Stimulated activated naive B cell treated with anti-CD40 and anti-IgM and Interleukin-4, amounts not matched to agents 10 μg/mL and 1 μg/mL and 100 μg/mL, for 72 hours (primary cell): ENCODE measurements around the gene FGFR4.
A peak's percentile ranks its signal among the peaks of the same experiment; 100 is the strongest.

Source experiments
- ATAC-seq, 2 donors: fragments of 150-1000 bp; cut with Tn5 transposase; replicated peaks; 2 replicates each; pipeline ENCODE4 v1.10.0; 2021; ENCODE audit warnings: moderate library complexity in 1 of 2
- DNase-seq: peaks from one replicate; pipeline ENCODE4 v3.0.0; 2021
- H3K27ac Mint-ChIP-seq: one replicate; pipeline ENCODE4 v1.8.0; 2022; ENCODE audit warnings: mild to moderate bottlenecking, mixed read lengths
- H3K27me3 Mint-ChIP-seq, 2 donors: one replicate each; pipeline ENCODE4 v1.8.0; 2022; ENCODE audit warnings: mixed read lengths in 2 of 2
- H3K36me3 Mint-ChIP-seq, 2 donors: one replicate each; pipeline ENCODE4 v1.8.0; 2022; ENCODE audit warnings: mixed read lengths in 2 of 2, mild to moderate bottlenecking in 1 of 2
- H3K4me1 Mint-ChIP-seq, 2 donors: one replicate each; pipeline ENCODE4 v1.8.0; 2022; ENCODE audit warnings: mixed read lengths in 2 of 2, mild to moderate bottlenecking in 1 of 2
- H3K4me3 Mint-ChIP-seq, 2 donors: one replicate each; pipeline ENCODE4 v1.8.0; 2022; ENCODE audit warnings: mild to moderate bottlenecking in 2 of 2, mixed read lengths in 2 of 2, moderate library complexity in 1 of 2
- H3K9me3 Mint-ChIP-seq, 2 donors: one replicate each; pipeline ENCODE4 v1.8.0; 2022; ENCODE audit warnings: mixed read lengths in 2 of 2, mild to moderate bottlenecking in 1 of 2

The FGFR4 gene

GRCh38 chr5:177103523-177104253, 17.0 kb downstream of the FGFR4 start:
- H3K4me3 Mint-ChIP-seq = no peak overlapping the region
- H3K27ac Mint-ChIP-seq = no peak overlapping the region
- H3K36me3 Mint-ChIP-seq = no peaks in the 10 kb centered on the region
- no peaks in the 10 kb centered on the region for H3K9me3 Mint-ChIP-seq
- H3K27me3 Mint-ChIP-seq = peaks cover 18 to 20% of the 10 kb centered on the region in 2 donors
- H3K4me1 Mint-ChIP-seq = no peaks in the 10 kb centered on the region
- no peak for DNase-seq
- no peak for ATAC-seq

GRCh38 chr5:177105691-177106476, 19.2 kb downstream of the FGFR4 start:
- H3K27ac Mint-ChIP-seq = no peak overlapping the region
- H3K36me3 Mint-ChIP-seq = no peaks in the 10 kb centered on the region
- no peak overlapping the region for H3K4me3 Mint-ChIP-seq
- no peak for ATAC-seq
- H3K4me1 Mint-ChIP-seq = peaks cover 0 to 2% of the 10 kb centered on the region in 2 donors
- H3K9me3 Mint-ChIP-seq = no peaks in the 10 kb centered on the region
- H3K27me3 Mint-ChIP-seq = peaks cover 14 to 20% of the 10 kb centered on the region in 2 donors
- DNase-seq = no peak

GRCh38 chr5:177107159-177107558, 20.4 kb downstream of the FGFR4 start:
- H3K9me3 Mint-ChIP-seq = no peaks in the 10 kb centered on the region
- H3K27ac Mint-ChIP-seq = no peak overlapping the region
- H3K4me1 Mint-ChIP-seq = peaks cover 4 to 7% of the 10 kb centered on the region in 2 donors
- H3K4me3 Mint-ChIP-seq = no peak overlapping the region
- H3K36me3 Mint-ChIP-seq = no peaks in the 10 kb centered on the region
- ATAC-seq (no peak), DNase-seq (no peak)
- peaks cover 14 to 20% of the 10 kb centered on the region in 2 donors for H3K27me3 Mint-ChIP-seq

- Mint-ChIP-seq H3K4me1 (peaks cover 7 to 19% of the 10 kb centered on the region in 2 donors), H3K27me3 (no peaks in the 10 kb centered on the region), H3K4me3 (no peak overlapping the region), H3K9me3 (no peaks in the 10 kb centered on the region), H3K36me3 (no peaks in the 10 kb centered on the region), H3K27ac (no peak overlapping the region)
- ATAC-seq = no peak
- DNase-seq = no peak
Observed at GRCh38 chr5:177109810-177110209, 23.1 kb downstream of the FGFR4 start.

- H3K4me1 Mint-ChIP-seq = peaks cover 12 to 29% of the 10 kb centered on the region in 2 donors
- H3K36me3 Mint-ChIP-seq = peaks cover 0 to 4% of the 10 kb centered on the region in 2 donors
- DNase-seq (peak; percentile 49), ATAC-seq (peak; percentile 66 to 69)
- peaks cover 0 to 4% of the 10 kb centered on the region in 2 donors for H3K27me3 Mint-ChIP-seq
- no peak overlapping the region for H3K27ac Mint-ChIP-seq
- peaks cover 0 to 5% of the 10 kb centered on the region in 2 donors for H3K9me3 Mint-ChIP-seq
- peak overlapping the region in 1 of 2 donors; percentile 43 for H3K4me3 Mint-ChIP-seq
Observed at GRCh38 chr5:177111720-177112394, 25.1 kb downstream of the FGFR4 start.

- Mint-ChIP-seq H3K36me3 (peaks cover 0 to 4% of the 10 kb centered on the region in 2 donors), H3K4me1 (peaks cover 12 to 34% of the 10 kb centered on the region in 2 donors), H3K27me3 (peaks cover 0 to 4% of the 10 kb centered on the region in 2 donors), H3K27ac (no peak overlapping the region), H3K9me3 (peaks cover 0 to 5% of the 10 kb centered on the region in 2 donors), H3K4me3 (peak overlapping the region in 1 of 2 donors; percentile 23)
- no peak for DNase-seq
- no peak for ATAC-seq
Observed at GRCh38 chr5:177112589-177113220, 26.0 kb downstream of the FGFR4 start.

GRCh38 chr5:177113566-177114424, 27.1 kb downstream of the FGFR4 start:
- Mint-ChIP-seq H3K4me3 (no peak overlapping the region), H3K36me3 (peaks cover 0 to 4% of the 10 kb centered on the region in 2 donors), H3K27me3 (peaks cover 0 to 4% of the 10 kb centered on the region in 2 donors), H3K27ac (no peak overlapping the region), H3K4me1 (peaks cover 12 to 34% of the 10 kb centered on the region in 2 donors), H3K9me3 (peaks cover 0 to 5% of the 10 kb centered on the region in 2 donors)
- ATAC-seq = peak; percentile 63 to 64
- DNase-seq = peak; percentile 60

- Mint-ChIP-seq H3K4me1 (peaks cover 8 to 31% of the 10 kb centered on the region in 2 donors), H3K36me3 (peaks cover 0 to 4% of the 10 kb centered on the region in 2 donors), H3K9me3 (peaks cover 0 to 5% of the 10 kb centered on the region in 2 donors), H3K27me3 (peaks cover 0 to 4% of the 10 kb centered on the region in 2 donors), H3K4me3 (peak overlapping the region; percentile 18 to 63), H3K27ac (peak overlapping the region; percentile 71)
- peak; percentile 89 to 92 for ATAC-seq
- DNase-seq = peak; percentile 70
Observed at GRCh38 chr5:177116631-177117373, 30.1 kb downstream of the FGFR4 start.

GRCh38 chr5:177117441-177118045, 30.8 kb downstream of the FGFR4 start:
- no peak overlapping the region for H3K27ac Mint-ChIP-seq
- peaks cover 8 to 25% of the 10 kb centered on the region in 2 donors for H3K4me1 Mint-ChIP-seq
- H3K9me3 Mint-ChIP-seq = peaks cover 0 to 5% of the 10 kb centered on the region in 2 donors
- H3K4me3 Mint-ChIP-seq = no peak overlapping the region
- no peak for DNase-seq
- peaks cover 0 to 4% of the 10 kb centered on the region in 2 donors for H3K36me3 Mint-ChIP-seq
- peaks cover 0 to 4% of the 10 kb centered on the region in 2 donors for H3K27me3 Mint-ChIP-seq
- no peak for ATAC-seq

- Mint-ChIP-seq H3K36me3 (no peaks in the 10 kb centered on the region), H3K9me3 (no peaks in the 10 kb centered on the region), H3K27ac (no peak overlapping the region), H3K27me3 (no peaks in the 10 kb centered on the region), H3K4me1 (peaks cover 11 to 18% of the 10 kb centered on the region in 2 donors), H3K4me3 (no peak overlapping the region)
- ATAC-seq (no peak), DNase-seq (no peak)
Observed at GRCh38 chr5:177122566-177122965, 35.9 kb downstream of the FGFR4 start.

GRCh38 chr5:177123789-177124485, 37.2 kb downstream of the FGFR4 start:
- Mint-ChIP-seq H3K27me3 (no peaks in the 10 kb centered on the region), H3K4me3 (no peak overlapping the region), H3K4me1 (peaks cover 19 to 26% of the 10 kb centered on the region in 2 donors), H3K36me3 (no peaks in the 10 kb centered on the region), H3K27ac (peak overlapping the region; percentile 83), H3K9me3 (no peaks in the 10 kb centered on the region)
- ATAC-seq = peak; percentile 39 to 45
- DNase-seq = no peak

GRCh38 chr5:177124486-177124991, 37.8 kb downstream of the FGFR4 start:
- Mint-ChIP-seq H3K27me3 (no peaks in the 10 kb centered on the region), H3K4me1 (peaks cover 25 to 32% of the 10 kb centered on the region in 2 donors), H3K27ac (no peak overlapping the region), H3K4me3 (no peak overlapping the region), H3K36me3 (no peaks in the 10 kb centered on the region), H3K9me3 (no peaks in the 10 kb centered on the region)
- DNase-seq (no peak), ATAC-seq (peak; percentile 67 to 79)
